PC-9 (cell line): Measurements from ENCODE around the gene MRC2. TPM values are rescaled to one million over a fixed set of nuclear protein-coding genes. Genes with fewer than 3 reads are reported as not detected.

Experiments
- BruUV-seq: library from RNA; stranded (reverse); fragments of 400-500 nt; replicated peaks from 2 replicates; lab custom pipeline; 2021; lab: Mats Ljungman, UMichigan
- CTCF ChIA-PET: fragments of 300-600 bp; sonication (Branson Sonifier 250); formaldehyde crosslinking; loops from one replicate; lab custom pipeline; 2022; ENCODE audit warnings: antibody characterized with exemption; lab: Charles Lee
- POLR2A ChIA-PET: fragments of 300-600 bp; sonication (Branson Sonifier 250); formaldehyde crosslinking; loops from one replicate; lab custom pipeline; 2022; ENCODE audit warnings: antibody characterized with exemption; ENCODE audit not compliant: unreplicated experiment; lab: Charles Lee
- DNase-seq, 2 experiments: peaks; one replicate each; pipeline versions ENCODE4 v3.0.0 to v3.0.0-alpha.2; 2015 to 2022; ENCODE audit warnings: mixed read lengths in 1 of 2
- H2AFZ ChIP-seq: fragments of 200-600 bp; sonication (generic); 2 replicates; pipeline ENCODE4 v1.8.1; 2017; ENCODE audit warnings: antibody characterized with exemption
- H3F3A ChIP-seq: fragments of 200-600 bp; sonication (generic); 2 replicates; pipeline ENCODE4 v1.8.1; 2017; ENCODE audit warnings: antibody characterized with exemption, mild to moderate bottlenecking, low read depth; ENCODE audit not compliant: insufficient read depth
- H3K27ac ChIP-seq: fragments of 200-600 bp; sonication (generic); 2 replicates; pipeline ENCODE4 v1.6.1; 2016; ENCODE audit warnings: mixed run types
- H3K27me3 ChIP-seq: fragments of 200-600 bp; sonication (generic); 2 replicates; pipeline ENCODE4 v1.6.1; 2016; ENCODE audit warnings: low read depth, mixed run types; ENCODE audit not compliant: insufficient read depth
- H3K36me3 ChIP-seq: fragments of 200-600 bp; sonication (generic); 2 replicates; pipeline ENCODE4 v1.6.1; 2016; ENCODE audit warnings: low read depth, mixed run types
- H3K4me1 ChIP-seq: fragments of 200-600 bp; sonication (generic); replicated peaks from 2 replicates; pipeline ENCODE4 v1.6.1; 2016; ENCODE audit warnings: mixed run types; ENCODE audit not compliant: insufficient read depth
- H3K4me2 ChIP-seq: fragments of 200-600 bp; sonication (generic); 2 replicates; pipeline ENCODE4 v1.6.1; 2017; ENCODE audit warnings: mixed run types
- H3K4me3 ChIP-seq: fragments of 200-600 bp; sonication (generic); 2 replicates; pipeline ENCODE4 v1.6.1; 2016; ENCODE audit warnings: mixed run types
- H3K79me2 ChIP-seq: fragments of 200-600 bp; sonication (generic); 2 replicates; pipeline ENCODE4 v1.6.1; 2017; ENCODE audit warnings: low read depth, mixed run types
- H3K9me2 ChIP-seq: fragments of 200-600 bp; sonication (generic); 2 replicates; pipeline ENCODE4 v1.8.1; 2017; ENCODE audit warnings: mild to moderate bottlenecking; ENCODE audit not compliant: insufficient read depth
- H3K9me3 ChIP-seq: fragments of 200-600 bp; sonication (generic); 2 replicates; pipeline ENCODE4 v1.8.1; 2016; ENCODE audit warnings: low read depth; ENCODE audit not compliant: insufficient read depth
- H4K20me1 ChIP-seq: fragments of 200-600 bp; sonication (generic); 2 replicates; pipeline ENCODE4 v1.8.1; 2017; ENCODE audit not compliant: insufficient read depth
- CTCF ChIP-seq: fragments of 200-600 bp; sonication (generic); conservative IDR thresholded peaks from 2 replicates; pipeline ENCODE4 v1.6.1; 2017; ENCODE audit warnings: mixed run types, antibody characterized with exemption, mild to moderate bottlenecking, moderate library complexity
- EZH2 ChIP-seq: fragments of 200-600 bp; sonication (generic); IDR thresholded peaks from 2 replicates; pipeline ENCODE4 v1.8.0; 2017; ENCODE audit warnings: antibody characterized with exemption, low read depth
- intact Hi-C: fragments of 100-400 bp; cut with micrococcal nuclease; formaldehyde crosslinking; loops from one replicate; pipeline ENCODE4 v1.10.0; 2022; ENCODE audit not compliant: unreplicated experiment
- total RNA-seq: library from RNA; stranded (reverse); gene quantifications from 2 replicates; pipeline ENCODE4 v1.2.3, GENCODE V29; 2021

Gene MRC2
- total RNA-seq, 1 experiment from 2014 or later, result 1.0 TPM

GRCh38 chr17:62684179-62684578 is 56.7 kb downstream of the MRC2 start:
- H3K36me3 ChIP-seq, result no peaks in the 10 kb centered on the region
- DNase-seq, result no peak
- H3K4me2 ChIP-seq, result no peak overlapping the region
- H3K27me3 ChIP-seq, result no peaks in the 10 kb centered on the region
- POLR2A ChIA-PET, result no interaction called here
- H4K20me1 ChIP-seq, result no peaks in the 10 kb centered on the region
- no peaks in the 10 kb centered on the region for H3K9me2 ChIP-seq
- H3F3A ChIP-seq, result no peaks in the 10 kb centered on the region
- no TSS peak for BruUV-seq
- no peaks in the 10 kb centered on the region for H3K79me2 ChIP-seq
- H3K4me3 ChIP-seq, result no peak overlapping the region
- TF ChIP-seq CTCF (no peak), EZH2 (no peak)
- H3K9me3 ChIP-seq, result no peaks in the 10 kb centered on the region
- no peak overlapping the region for H2AFZ ChIP-seq
- CTCF ChIA-PET, result no interaction called here
- intact Hi-C loops, result no loop called here
- H3K27ac ChIP-seq, result no peak overlapping the region
- H3K4me1 ChIP-seq, result no peaks in the 10 kb centered on the region

- Histone ChIP-seq H3K9me3 (no peaks in the 10 kb centered on the region), H3K4me1 (no peaks in the 10 kb centered on the region), H2AFZ (no peak overlapping the region), H3K4me3 (no peak overlapping the region), H3K27ac (no peak overlapping the region), H3F3A (no peaks in the 10 kb centered on the region), H4K20me1 (no peaks in the 10 kb centered on the region), H3K27me3 (no peaks in the 10 kb centered on the region), H3K79me2 (no peaks in the 10 kb centered on the region), H3K9me2 (no peaks in the 10 kb centered on the region), H3K4me2 (no peak overlapping the region), H3K36me3 (no peaks in the 10 kb centered on the region)
- intact Hi-C loops, result no loop called here
- no TSS peak for BruUV-seq
- POLR2A ChIA-PET, result no interaction called here
- TF ChIP-seq CTCF (no peak), EZH2 (no peak)
- no peak for DNase-seq
- CTCF ChIA-PET, result no interaction called here
These were observed 60.5 kb downstream of the MRC2 start for GRCh38 chr17:62687997-62688396.

- Histone ChIP-seq H2AFZ (no peak overlapping the region), H3K4me3 (no peak overlapping the region), H3K4me2 (no peak overlapping the region), H3F3A (no peaks in the 10 kb centered on the region), H3K9me3 (no peaks in the 10 kb centered on the region), H3K4me1 (0 out of 2 replicates have a peak, but pooled peaks cover under 1% of the 10 kb centered on the region), H3K27ac (no peak overlapping the region), H3K36me3 (no peaks in the 10 kb centered on the region), H3K27me3 (no peaks in the 10 kb centered on the region), H3K9me2 (no peaks in the 10 kb centered on the region), H4K20me1 (no peaks in the 10 kb centered on the region), H3K79me2 (no peaks in the 10 kb centered on the region)
- POLR2A ChIA-PET, result no interaction called here
- TF ChIP-seq CTCF (no peak), EZH2 (no peak)
- no peak for DNase-seq
- intact Hi-C loops, result no loop called here
- no TSS peak for BruUV-seq
- CTCF ChIA-PET, result interaction anchor here (0.5 kb wide), 1 partner anchor 640 kb away, joined by 10 read pairs; no protein-coding TSS in a partner anchor
These were observed 61.1 kb downstream of the MRC2 start for GRCh38 chr17:62688398-62689160.
